Fibroblast of peridontal ligament (primary cell): ENCODE measurements around the gene CYSRT1.

Experiments
- DNase-seq: peaks from one replicate; pipeline ENCODE4 v3.0.0-alpha.2; 2010; ENCODE audit errors: extremely low read depth

Gene CYSRT1

DNA sequence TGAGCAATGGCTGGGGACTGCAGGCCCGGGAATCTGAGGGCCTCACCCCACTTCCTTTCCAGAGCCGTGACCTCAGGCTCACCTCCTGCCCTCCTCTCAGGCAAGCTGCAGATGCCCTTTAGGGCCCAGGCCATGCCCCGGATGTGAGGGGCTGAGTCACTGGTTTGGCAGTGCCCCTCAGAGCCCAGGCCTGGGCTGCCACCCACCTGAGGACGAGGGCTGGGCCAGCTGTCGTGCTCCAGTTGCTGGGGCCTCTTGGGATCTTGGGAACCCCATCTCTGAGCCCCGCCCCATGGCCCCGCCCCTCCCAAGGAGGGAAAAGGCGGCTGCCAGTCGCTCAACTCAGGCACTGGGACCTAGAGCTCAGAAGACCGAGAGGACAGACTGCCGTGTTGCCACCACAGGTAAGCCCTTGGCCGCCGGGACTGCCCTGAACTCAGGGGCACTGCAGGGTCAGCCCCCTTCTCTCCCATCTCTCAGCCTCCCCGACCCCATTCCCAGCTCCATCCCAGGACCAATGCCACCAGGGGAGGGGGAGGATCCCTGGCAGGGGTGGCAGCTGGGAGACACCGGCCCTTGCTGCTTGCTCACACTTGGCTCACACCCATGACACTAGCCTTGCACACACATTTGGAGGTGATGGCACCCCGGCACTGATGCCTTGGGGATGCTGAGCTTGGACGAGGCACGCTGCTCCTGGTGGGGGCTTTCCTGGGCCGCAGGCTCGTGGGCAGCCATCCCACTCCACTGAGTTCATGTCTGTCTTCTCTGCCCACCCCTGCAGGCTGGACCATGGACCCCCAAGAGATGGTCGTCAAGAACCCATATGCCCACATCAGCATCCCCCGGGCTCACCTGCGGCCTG is at the start of gene CYSRT1:
CYSRT1 (plus strand) TSS at position 345 of the 865 bp plus-strand sequence; CDS start at position 793, 448 bp downstream.
- DNase-seq: no peak

GRCh38 chr9:137175345-137175961 is 49.5 kb upstream of the CYSRT1 start:
- DNase-seq: no peak

GRCh38 chr9:137176302-137177182 is 48.4 kb upstream of the CYSRT1 start:
- no peak for DNase-seq

- no peak for DNase-seq
Measured at GRCh38 chr9:137178201-137178938, 46.6 kb upstream of the CYSRT1 start.

- DNase-seq: no peak
Measured at GRCh38 chr9:137178939-137179630, 45.9 kb upstream of the CYSRT1 start.

GRCh38 chr9:137179761-137180160 is 45.2 kb upstream of the CYSRT1 start:
- DNase-seq: no peak

DNA sequence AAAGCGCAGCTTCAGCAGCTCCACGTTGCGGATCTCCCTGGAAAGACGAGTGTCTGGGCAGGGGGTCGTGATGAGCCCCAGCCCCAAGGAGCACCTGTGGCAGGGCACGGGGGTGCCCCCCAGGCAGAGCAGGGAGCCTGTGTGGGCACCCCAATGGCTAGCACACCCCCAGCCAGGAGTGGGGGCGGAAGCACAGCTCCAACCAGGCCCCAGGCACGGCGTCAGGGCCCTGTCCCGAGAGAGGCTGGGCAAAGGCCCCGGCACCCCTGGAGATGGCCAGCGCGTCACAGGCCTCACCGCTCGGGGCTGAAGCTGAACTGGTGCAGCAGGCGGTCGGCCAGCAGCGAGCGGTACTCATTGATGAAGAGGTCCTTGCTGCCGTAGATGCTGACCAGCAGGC is 44.5 kb upstream of the CYSRT1 start:
- no peak for DNase-seq

- DNase-seq: no peak
Measured at GRCh38 chr9:137181680-137182079, 43.3 kb upstream of the CYSRT1 start.

DNA sequence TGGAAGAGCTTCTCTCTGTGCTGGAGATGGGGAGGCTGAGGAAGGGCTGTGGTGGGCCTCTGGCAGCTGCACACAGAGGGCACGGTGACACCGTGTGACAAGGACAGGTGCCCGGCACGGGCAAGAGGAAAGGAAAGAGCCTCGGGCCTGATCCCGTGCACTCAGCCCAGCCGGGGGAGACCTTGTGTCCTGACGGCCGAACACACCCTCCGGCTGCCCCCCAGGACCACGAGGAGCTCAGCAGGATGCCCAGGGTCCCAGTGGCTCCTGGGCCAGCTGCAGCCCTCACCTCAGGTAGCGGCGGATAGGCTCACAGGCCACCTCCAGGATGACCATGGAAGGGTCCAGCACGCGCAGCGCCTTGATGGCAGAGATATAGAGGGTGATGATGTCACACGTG is 42.1 kb upstream of the CYSRT1 start:
- no peak for DNase-seq

GRCh38 chr9:137183980-137184595 is 40.9 kb upstream of the CYSRT1 start:
- DNase-seq: no peak

DNA sequence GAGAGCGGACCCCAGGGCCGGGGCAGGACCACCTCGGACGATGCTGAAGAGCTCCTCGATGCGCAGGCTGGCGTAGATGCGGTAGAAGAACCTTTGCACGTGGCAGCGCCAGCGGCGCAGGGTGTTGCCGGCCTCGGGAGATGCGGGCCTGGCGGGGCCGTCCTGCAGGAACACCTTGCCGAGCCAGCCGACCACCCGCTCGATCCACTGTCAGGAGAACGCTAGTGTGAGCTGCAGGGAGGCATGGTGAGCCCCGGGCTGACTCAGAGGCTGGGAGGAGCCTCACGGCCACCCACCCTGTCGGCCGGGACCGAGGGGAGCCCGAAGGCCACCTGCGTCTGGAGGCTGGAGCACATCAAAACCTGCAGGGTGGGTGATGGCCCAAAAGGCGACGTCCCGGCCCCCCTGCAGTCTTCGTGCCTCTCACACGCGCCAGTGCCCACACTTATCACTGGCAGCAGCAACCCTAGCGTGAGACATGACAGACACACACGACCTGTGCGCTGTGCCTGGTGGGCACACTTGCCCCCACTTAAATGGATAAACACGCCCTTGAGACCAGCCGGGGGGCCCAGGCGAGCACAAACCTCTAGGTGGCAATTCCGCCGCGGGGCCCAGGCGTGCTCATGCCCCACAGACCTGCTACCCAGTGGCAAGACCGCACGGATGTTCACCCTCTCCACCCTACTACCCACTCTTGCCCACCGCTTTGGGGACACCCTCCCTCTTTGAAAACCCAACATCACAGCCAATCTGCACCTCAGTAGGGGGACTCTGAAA is 39.9 kb upstream of the CYSRT1 start:
- DNase-seq: no peak

DNA sequence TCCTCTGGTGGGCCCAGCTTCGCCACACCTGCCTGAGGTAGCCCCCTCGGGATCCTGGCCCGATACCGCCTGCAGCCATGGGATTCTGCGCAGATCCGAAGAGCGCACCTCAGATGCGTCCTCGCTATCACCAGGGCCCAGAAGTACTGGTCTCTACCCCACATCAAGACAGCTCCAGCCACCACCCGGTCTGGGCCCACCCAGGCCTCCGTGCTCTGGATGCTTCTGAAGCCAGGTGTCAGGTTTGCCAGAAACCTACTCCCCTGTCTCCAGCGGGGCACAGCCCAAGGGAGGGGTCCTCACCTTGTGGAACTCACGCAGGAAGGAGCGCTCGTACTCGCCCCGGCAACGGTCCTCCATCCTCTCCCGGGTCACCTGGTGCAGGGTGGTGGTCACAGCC is 39.1 kb upstream of the CYSRT1 start:
- no peak for DNase-seq

GRCh38 chr9:137186385-137186784 is 38.6 kb upstream of the CYSRT1 start:
- no peak for DNase-seq

GRCh38 chr9:137187386-137187785 is 37.6 kb upstream of the CYSRT1 start:
- no peak for DNase-seq

- no peak for DNase-seq
Measured at GRCh38 chr9:137188086-137188489, 36.9 kb upstream of the CYSRT1 start.

DNA sequence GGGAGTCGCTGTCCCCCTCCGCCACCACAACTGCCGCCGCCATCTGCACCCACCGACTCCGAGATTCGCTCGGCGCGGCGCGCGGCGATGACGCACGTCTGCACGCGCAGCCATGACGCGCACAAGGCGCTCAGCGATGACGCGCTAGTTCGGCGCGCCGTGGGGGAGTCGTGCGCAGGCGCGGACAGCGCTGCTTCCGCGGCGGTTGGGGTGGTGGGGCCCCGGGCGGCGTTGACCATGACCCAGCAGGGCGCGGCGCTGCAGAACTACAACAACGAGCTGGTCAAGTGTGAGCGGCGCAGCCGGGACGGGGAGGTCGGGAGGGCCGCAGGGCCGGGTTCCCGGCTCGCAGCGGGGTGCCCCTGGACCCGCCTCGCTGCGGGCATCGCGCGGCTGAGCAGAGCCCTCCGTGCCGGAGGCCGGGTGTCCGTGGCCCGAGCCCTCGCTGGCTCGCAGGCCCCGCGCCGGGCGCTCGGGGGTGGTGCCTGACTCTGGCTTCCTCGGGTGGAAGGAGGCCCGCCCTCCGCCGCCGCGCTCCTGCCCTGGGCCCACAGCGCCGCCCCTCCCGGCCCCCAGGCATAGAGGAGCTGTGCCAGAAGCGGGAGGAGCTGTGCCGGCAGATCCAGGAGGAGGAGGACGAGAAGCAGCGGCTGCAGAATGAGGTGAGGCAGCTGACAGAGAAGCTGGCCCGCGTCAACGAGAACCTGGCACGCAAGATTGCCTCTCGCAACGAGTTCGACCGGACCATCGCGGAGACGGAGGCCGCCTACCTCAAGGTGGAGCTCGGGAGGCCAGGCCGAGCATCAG is 36.3 kb upstream of the CYSRT1 start, which contains the start of the genes ANAPC2 and SSNA1:
ANAPC2 (minus strand) TSS at position 71 of the 807 bp plus-strand sequence; CDS start at position 43, 28 bp downstream.
SSNA1 (plus strand) TSS at position 187 of the 807 bp plus-strand sequence; CDS start at position 238, 51 bp downstream.
- DNase-seq: peak; percentile 93

- DNase-seq: no peak
Measured at GRCh38 chr9:137189297-137190295, 35.4 kb upstream of the CYSRT1 start.
